Hepatocyte (in vitro differentiated cells): ENCODE measurements around the gene INPPL1. TPM values are rescaled to one million over a fixed set of nuclear protein-coding genes. Genes with fewer than 3 reads are reported as not detected.

Experiments used
- DNase-seq: peaks from one replicate; pipeline ENCODE4 v3.0.0-alpha.2; 2016; ENCODE audit warnings: low spot score
- H2AFZ ChIP-seq: fragments of 200-600 bp; sonication (generic); 2 replicates; pipeline ENCODE4 v1.6.0; 2016; ENCODE audit warnings: antibody characterized with exemption, mild to moderate bottlenecking
- H3K27ac ChIP-seq: fragments of 200-600 bp; sonication (generic); 2 replicates; pipeline ENCODE4 v1.5.1; 2016; ENCODE audit warnings: mild to moderate bottlenecking
- H3K27me3 ChIP-seq: fragments of 200-600 bp; sonication (generic); 2 replicates; pipeline ENCODE4 v1.6.1; 2016
- H3K36me3 ChIP-seq: fragments of 200-600 bp; sonication (generic); replicated peaks from 2 replicates; pipeline ENCODE4 v1.5.1; 2016; ENCODE audit warnings: low read depth; ENCODE audit not compliant: insufficient read depth
- H3K4me1 ChIP-seq: fragments of 200-600 bp; sonication (generic); 2 replicates; pipeline ENCODE4 v1.5.1; 2016; ENCODE audit warnings: mild to moderate bottlenecking, moderate library complexity; ENCODE audit not compliant: insufficient read depth
- H3K4me2 ChIP-seq: fragments of 200-600 bp; sonication (generic); 2 replicates; pipeline ENCODE4 v1.6.0; 2016
- H3K4me3 ChIP-seq: fragments of 200-600 bp; sonication (generic); 2 replicates; pipeline ENCODE4 v1.5.1; 2016; ENCODE audit warnings: mild to moderate bottlenecking
- H3K79me2 ChIP-seq: fragments of 200-600 bp; sonication (generic); 2 replicates; pipeline ENCODE4 v1.6.0; 2017; ENCODE audit warnings: mild to moderate bottlenecking
- H3K9me2 ChIP-seq: fragments of 200-600 bp; sonication (generic); replicated peaks from 2 replicates; pipeline ENCODE4 v1.6.0; 2017; ENCODE audit warnings: mild to moderate bottlenecking; ENCODE audit not compliant: insufficient read depth
- H3K9me3 ChIP-seq: fragments of 200-600 bp; sonication (generic); 2 replicates; pipeline ENCODE4 v1.5.1; 2016; ENCODE audit warnings: low read depth, mild to moderate bottlenecking
- H4K20me1 ChIP-seq: fragments of 200-600 bp; sonication (generic); 2 replicates; pipeline ENCODE4 v1.6.0; 2016; ENCODE audit warnings: mild to moderate bottlenecking; ENCODE audit not compliant: insufficient read depth, poor library complexity, severe bottlenecking
- CTCF ChIP-seq: fragments of 200-600 bp; sonication (generic); IDR thresholded peaks from 2 replicates; pipeline ENCODE4 v1.5.1; 2016; ENCODE audit warnings: antibody characterized with exemption, mild to moderate bottlenecking; ENCODE audit not compliant: poor library complexity
- EZH2 ChIP-seq: fragments of 200-600 bp; sonication (generic); IDR thresholded peaks from 2 replicates; pipeline ENCODE4 v1.6.1; 2016; ENCODE audit warnings: antibody characterized with exemption, mild to moderate bottlenecking, borderline replicate concordance
- EZH2phosphoT487 ChIP-seq: fragments of 200-600 bp; sonication (generic); IDR thresholded peaks from one replicate; pipeline ENCODE4 v1.6.1; 2018; ENCODE audit warnings: antibody characterized with exemption, mild to moderate bottlenecking, low read depth, moderate library complexity; ENCODE audit not compliant: unreplicated experiment, severe bottlenecking
- WGBS: methylation state at CpG from one replicate; pipeline ENCODE4 v1.1.6; 2016; ENCODE audit warnings: low lambda C conversion rate; ENCODE audit errors: missing lambda C conversion rate; 5-methylcytosine and 5-hydroxymethylcytosine counted together
- polyA plus RNA-seq: library from polyadenylated mRNA; unstranded; fragments of >200 nt; fragmentation: Nextera tagmentation; extraction: Ambion mirVana; gene quantifications from 2 replicates; pipeline ENCODE4 v1.2.1, GENCODE V29; 2016
- total RNA-seq: library from RNA; depleted of rRNA; stranded (reverse); fragments of >200 nt; gene quantifications from 2 replicates; pipeline ENCODE4 v1.2.3, GENCODE V29; 2014

Gene INPPL1
- total and polyA plus RNA-seq, 2 experiments from 2014 or later, result 74.8 to 99.4 TPM

GRCh38 chr11:72236083-72236697, 11.6 kb downstream of the INPPL1 start:
- peaks cover 13% of the 10 kb centered on the region for H4K20me1 ChIP-seq
- H3K36me3 ChIP-seq, result no peaks in the 10 kb centered on the region
- TF ChIP-seq EZH2phosphoT487, result no peak
- no peak for TF ChIP-seq CTCF
- TF ChIP-seq EZH2, result no peak
- no peak overlapping the region for H3K27ac ChIP-seq
- no peaks in the 10 kb centered on the region for H3K79me2 ChIP-seq
- peaks cover 28% of the 10 kb centered on the region for H3K27me3 ChIP-seq
- DNase-seq, result no peak
- no peaks in the 10 kb centered on the region for H3K9me3 ChIP-seq
- H2AFZ ChIP-seq, result no peak overlapping the region
- H3K4me1 ChIP-seq, result peaks cover 14% of the 10 kb centered on the region
- H3K4me3 ChIP-seq, result no peak overlapping the region
- H3K4me2 ChIP-seq, result no peak overlapping the region
- H3K9me2 ChIP-seq, result no peaks in the 10 kb centered on the region
- WGBS, result 88% methylated on average over 4 of the region's 4 CpGs

GRCh38 chr11:72236774-72237111, 12.2 kb downstream of the INPPL1 start:
- no peak for TF ChIP-seq EZH2
- no peak for TF ChIP-seq CTCF
- no peak for TF ChIP-seq EZH2phosphoT487
- Histone ChIP-seq H3K9me2 (no peaks in the 10 kb centered on the region), H4K20me1 (peaks cover 13% of the 10 kb centered on the region), H3K27ac (no peak overlapping the region), H3K4me3 (no peak overlapping the region), H3K4me2 (no peak overlapping the region), H3K27me3 (peaks cover 32% of the 10 kb centered on the region), H3K9me3 (no peaks in the 10 kb centered on the region), H3K4me1 (peaks cover 14% of the 10 kb centered on the region), H3K79me2 (no peaks in the 10 kb centered on the region), H3K36me3 (no peaks in the 10 kb centered on the region), H2AFZ (no peak overlapping the region)
- WGBS, result 82% methylated on average over 2 of the region's 2 CpGs
- no peak for DNase-seq

- H3K36me3 ChIP-seq, result no peaks in the 10 kb centered on the region
- H3K27ac ChIP-seq, result no peak overlapping the region
- peaks cover 13% of the 10 kb centered on the region for H4K20me1 ChIP-seq
- peak; percentile 23 for DNase-seq
- H3K4me3 ChIP-seq, result no peak overlapping the region
- peaks cover 38% of the 10 kb centered on the region for H3K27me3 ChIP-seq
- H3K79me2 ChIP-seq, result no peaks in the 10 kb centered on the region
- no peaks in the 10 kb centered on the region for H3K9me3 ChIP-seq
- WGBS, result 80% methylated on average over 19 of the region's 22 CpGs
- peaks cover 14% of the 10 kb centered on the region for H3K4me1 ChIP-seq
- no peak for TF ChIP-seq CTCF
- no peak for TF ChIP-seq EZH2
- TF ChIP-seq EZH2phosphoT487, result no peak
- no peaks in the 10 kb centered on the region for H3K9me2 ChIP-seq
- H3K4me2 ChIP-seq, result no peak overlapping the region
- H2AFZ ChIP-seq, result no peak overlapping the region
Observed at GRCh38 chr11:72237112-72237931, 12.8 kb downstream of the INPPL1 start.
